HCT116 (cell line): Measurements from ENCODE around the gene DTNBP1. TPM values are rescaled to one million over a fixed set of nuclear protein-coding genes. Genes with fewer than 3 reads are reported as not detected.

ENCODE experiments used
- ATAC-seq: fragments of 200-7000 bp; cut with Tn5 transposase; 2 replicates; pipeline ENCODE4 v1.9.1; 2020; ENCODE audit warnings: mild to moderate bottlenecking, moderate library complexity
- BruUV-seq: library from RNA; stranded (reverse); fragments of 400-500 nt; replicated peaks from 2 replicates; lab custom pipeline; 2021; lab: Mats Ljungman, UMichigan
- CTCF ChIA-PET: fragments of 300-600 bp; sonication (Branson Sonifier 250); formaldehyde crosslinking; loops from one replicate; lab custom pipeline; 2021; ENCODE audit warnings: antibody characterized with exemption; lab: Charles Lee
- POLR2A ChIA-PET: fragments of 300-600, 350-600 bp; sonication (Branson Sonifier 250); formaldehyde crosslinking; loops from one replicate; lab custom pipeline; 2021; ENCODE audit warnings: antibody characterized with exemption; lab: Charles Lee
- RAD21 ChIA-PET, 2 experiments: fragments of 300-600 bp; sonication (Branson Sonifier 250); formaldehyde crosslinking; loops; one replicate each; lab custom pipeline; 2023; ENCODE audit warnings: low total read pairs in 2 of 2; ENCODE audit not compliant: uncharacterized antibody in 2 of 2, unreplicated experiment in 2 of 2, low non-redundant PET in 1 of 2; lab: Charles Lee
- DNase-seq: peaks from one replicate; pipeline ENCODE4 v3.0.0-alpha.2; 2010; ENCODE audit warnings: low read depth, low spot score
- H2AFZ ChIP-seq: fragments of 200-600 bp; shearing (Covaris generic), sonication (generic); 2 replicates; pipeline ENCODE4 v1.6.1; 2017; ENCODE audit warnings: low read depth, mixed run types, mixed read lengths, antibody characterized with exemption, low read length; ENCODE audit not compliant: poor library complexity, severe bottlenecking
- H3K27ac ChIP-seq: 2 replicates; pipeline ENCODE4 v1.5.1; 2012; ENCODE audit warnings: low read depth, low read length
- H3K27me3 ChIP-seq: fragments of 200-600 bp; sonication (generic); 2 replicates; pipeline ENCODE4 v1.6.1; 2016; ENCODE audit warnings: mixed run types, low read length, mixed read lengths; ENCODE audit not compliant: insufficient read depth
- H3K36me3 ChIP-seq, 2 experiments: fragments of 200-500 bp in 1 of 2; fragments of 200-600 bp in 1 of 2; sonication (Bioruptor generic) in 1 of 2; sonication (generic) in 1 of 2; 2 replicates each; pipeline versions ENCODE4 v1.5.1 to v1.6.1; 2014 to 2016; ENCODE audit warnings: low read length in 2 of 2, inconsistent platforms in 1 of 2, mixed read lengths in 1 of 2, mixed run types in 1 of 2; ENCODE audit not compliant: insufficient read depth in 2 of 2, control insufficient read depth in 1 of 2
- H3K4me1 ChIP-seq, 2 experiments: fragments of 200-600 bp in 1 of 2; sonication (generic) in 1 of 2; 2 replicates each; pipeline versions ENCODE4 v1.5.1 to v1.6.1; 2012 to 2017; ENCODE audit warnings: low read length in 2 of 2, inconsistent platforms in 1 of 2, mild to moderate bottlenecking in 1 of 2, mixed read lengths in 1 of 2, mixed run types in 1 of 2, moderate library complexity in 1 of 2; ENCODE audit not compliant: insufficient read depth in 2 of 2, control insufficient read depth in 1 of 2
- H3K4me2 ChIP-seq: fragments of 200-600 bp; sonication (generic); 2 replicates; pipeline ENCODE4 v1.6.1; 2017; ENCODE audit warnings: mixed run types, low read length, mixed read lengths
- H3K4me3 ChIP-seq, 2 experiments: fragments of 200-600 bp in 1 of 2; sonication (generic) in 1 of 2; replicated peaks in 1 of 2; 2 replicates each; pipeline ENCODE4 v1.5.1; 2011 to 2016; ENCODE audit warnings: low read length in 2 of 2, control low read depth in 1 of 2, low read depth in 1 of 2, mild to moderate bottlenecking in 1 of 2, mixed read lengths in 1 of 2, mixed run types in 1 of 2
- H3K79me2 ChIP-seq: fragments of 200-600 bp; sonication (generic); 2 replicates; pipeline ENCODE4 v1.6.1; 2017; ENCODE audit warnings: mild to moderate bottlenecking, mixed run types, low read length, moderate library complexity, mixed read lengths; ENCODE audit not compliant: insufficient read depth
- H3K9ac ChIP-seq: fragments of 200-600 bp; sonication (generic); 2 replicates; pipeline ENCODE4 v1.6.1; 2016; ENCODE audit warnings: low read length, mixed read lengths
- H3K9me2 ChIP-seq: fragments of 200-600 bp; sonication (generic), shearing (Covaris generic); 2 replicates; pipeline ENCODE4 v1.6.1; 2017; ENCODE audit warnings: mixed run types, mild to moderate bottlenecking, moderate library complexity; ENCODE audit not compliant: insufficient read depth
- H3K9me3 ChIP-seq, 2 experiments: fragments of 200-500 bp in 1 of 2; fragments of 200-600 bp in 1 of 2; sonication (Bioruptor generic) in 1 of 2; sonication (generic) in 1 of 2; 2 replicates each; pipeline ENCODE4 v1.6.1; 2014 to 2017; ENCODE audit warnings: low read length in 2 of 2, mixed read lengths in 2 of 2, inconsistent platforms in 1 of 2, low read depth in 1 of 2, mild to moderate bottlenecking in 1 of 2, mixed run types in 1 of 2, moderate library complexity in 1 of 2; ENCODE audit not compliant: control insufficient read depth in 1 of 2, insufficient read depth in 1 of 2
- H4K20me1 ChIP-seq: fragments of 200-600 bp; sonication (generic), shearing (Covaris generic); 2 replicates; pipeline ENCODE4 v1.6.1; 2017; ENCODE audit warnings: mixed run types, mild to moderate bottlenecking, moderate library complexity; ENCODE audit not compliant: insufficient read depth
- CBX3 ChIP-seq: IDR thresholded peaks from 2 replicates; pipeline ENCODE4 v1.6.1; 2012; ENCODE audit warnings: low read depth
- CTCF ChIP-seq, 3 experiments: fragments of 200-600 bp in 1 of 3; sonication (generic) in 1 of 3; IDR thresholded peaks in 2 of 3; conservative IDR thresholded peaks in 1 of 3; 2 replicates each; pipeline ENCODE4 v1.5.1; 2012 to 2017; ENCODE audit warnings: low read depth in 2 of 3, low read length in 2 of 3, antibody characterized with exemption in 1 of 3, borderline replicate concordance in 1 of 3, control low read depth in 1 of 3, mild to moderate bottlenecking in 1 of 3, mixed read lengths in 1 of 3, mixed run types in 1 of 3, moderate library complexity in 1 of 3; ENCODE audit not compliant: insufficient read depth in 1 of 3
- EGR1 ChIP-seq: IDR thresholded peaks from 2 replicates; pipeline ENCODE4 v1.6.1; 2012; ENCODE audit warnings: low read depth
- ELF1 ChIP-seq: IDR thresholded peaks from 2 replicates; pipeline ENCODE4 v1.6.1; 2012; ENCODE audit warnings: low read depth, borderline replicate concordance
- EZH2phosphoT487 ChIP-seq: fragments of 200-600 bp; IDR thresholded peaks from 2 replicates; pipeline ENCODE4 v1.6.1; 2018; ENCODE audit warnings: antibody characterized with exemption, borderline replicate concordance
- FOSL1 ChIP-seq: IDR thresholded peaks from 2 replicates; pipeline ENCODE4 v1.6.1; 2012; ENCODE audit warnings: low read depth
- JUND ChIP-seq: IDR thresholded peaks from 2 replicates; pipeline ENCODE4 v1.6.1; 2012
- POLR2A ChIP-seq: IDR thresholded peaks from 2 replicates; pipeline ENCODE4 v1.7.0; 2011; ENCODE audit warnings: borderline replicate concordance; ENCODE audit not compliant: insufficient read depth, insufficient read length; ENCODE audit errors: extremely low read depth
- POLR2AphosphoS5 ChIP-seq: IDR thresholded peaks from 2 replicates; pipeline ENCODE4 v1.6.1; 2011; ENCODE audit warnings: mild to moderate bottlenecking, low read depth, low read length, moderate library complexity
- SIN3A ChIP-seq: IDR thresholded peaks from 2 replicates; pipeline ENCODE4 v1.6.1; 2012; ENCODE audit warnings: low read depth
- SP1 ChIP-seq: IDR thresholded peaks from 2 replicates; pipeline ENCODE4 v1.6.1; 2012; ENCODE audit warnings: low read depth
- ZBTB33 ChIP-seq: IDR thresholded peaks from 2 replicates; pipeline ENCODE4 v1.6.1; 2011; ENCODE audit warnings: mild to moderate bottlenecking, low read length, moderate library complexity; ENCODE audit not compliant: insufficient replicate concordance; ENCODE audit errors: extremely low read depth
- ZFX ChIP-seq: fragments of 450-650 bp; IDR thresholded peaks from 2 replicates; pipeline ENCODE4 v1.6.1; 2017
- ZNF274 ChIP-seq: fragments of 200-500 bp; sonication (Bioruptor generic); IDR thresholded peaks from 2 replicates; pipeline ENCODE4 v1.6.1; 2014; ENCODE audit warnings: mild to moderate bottlenecking, low read depth, low read length, inconsistent platforms
- intact Hi-C: fragments of 100-400 bp; cut with micrococcal nuclease; formaldehyde crosslinking; loops from 2 replicates; pipeline ENCODE4 v1.10.0; 2022
- total RNA-seq: library from RNA; stranded (reverse); gene quantifications from one replicate; pipeline ENCODE4 v1.2.1, GENCODE V29; 2021; ENCODE audit not compliant: unreplicated experiment
- TF ChIP-seq, protein P1 (sequence below): IDR thresholded peaks from 2 replicates; pipeline ENCODE4 v1.6.1; 2012; ENCODE audit warnings: low read depth
- TF ChIP-seq, protein P2 (sequence below): IDR thresholded peaks from 2 replicates; pipeline ENCODE4 v1.6.1; 2012
- TF ChIP-seq, protein P3 (sequence below): IDR thresholded peaks from 2 replicates; pipeline ENCODE4 v1.6.1; 2012

Gene DTNBP1
- total RNA-seq, 1 experiment from 2014 or later: 16.7 TPM

- DNase-seq (no peak), ATAC-seq (no peak)
- H3K4me1 ChIP-seq: no peaks in the 10 kb centered on the region
- intact Hi-C loops: no loop called here
- H3K9me3 ChIP-seq: no peaks in the 10 kb centered on the region
- ChIA-PET RAD21 (no interaction called here), POLR2A (no interaction called here), CTCF (no interaction called here)
- no peaks in the 10 kb centered on the region for H3K9me2 ChIP-seq
- H2AFZ ChIP-seq: no peak overlapping the region
- no peaks in the 10 kb centered on the region for H4K20me1 ChIP-seq
- H3K27me3 ChIP-seq: no peaks in the 10 kb centered on the region
- TF ChIP-seq, protein P1, sequence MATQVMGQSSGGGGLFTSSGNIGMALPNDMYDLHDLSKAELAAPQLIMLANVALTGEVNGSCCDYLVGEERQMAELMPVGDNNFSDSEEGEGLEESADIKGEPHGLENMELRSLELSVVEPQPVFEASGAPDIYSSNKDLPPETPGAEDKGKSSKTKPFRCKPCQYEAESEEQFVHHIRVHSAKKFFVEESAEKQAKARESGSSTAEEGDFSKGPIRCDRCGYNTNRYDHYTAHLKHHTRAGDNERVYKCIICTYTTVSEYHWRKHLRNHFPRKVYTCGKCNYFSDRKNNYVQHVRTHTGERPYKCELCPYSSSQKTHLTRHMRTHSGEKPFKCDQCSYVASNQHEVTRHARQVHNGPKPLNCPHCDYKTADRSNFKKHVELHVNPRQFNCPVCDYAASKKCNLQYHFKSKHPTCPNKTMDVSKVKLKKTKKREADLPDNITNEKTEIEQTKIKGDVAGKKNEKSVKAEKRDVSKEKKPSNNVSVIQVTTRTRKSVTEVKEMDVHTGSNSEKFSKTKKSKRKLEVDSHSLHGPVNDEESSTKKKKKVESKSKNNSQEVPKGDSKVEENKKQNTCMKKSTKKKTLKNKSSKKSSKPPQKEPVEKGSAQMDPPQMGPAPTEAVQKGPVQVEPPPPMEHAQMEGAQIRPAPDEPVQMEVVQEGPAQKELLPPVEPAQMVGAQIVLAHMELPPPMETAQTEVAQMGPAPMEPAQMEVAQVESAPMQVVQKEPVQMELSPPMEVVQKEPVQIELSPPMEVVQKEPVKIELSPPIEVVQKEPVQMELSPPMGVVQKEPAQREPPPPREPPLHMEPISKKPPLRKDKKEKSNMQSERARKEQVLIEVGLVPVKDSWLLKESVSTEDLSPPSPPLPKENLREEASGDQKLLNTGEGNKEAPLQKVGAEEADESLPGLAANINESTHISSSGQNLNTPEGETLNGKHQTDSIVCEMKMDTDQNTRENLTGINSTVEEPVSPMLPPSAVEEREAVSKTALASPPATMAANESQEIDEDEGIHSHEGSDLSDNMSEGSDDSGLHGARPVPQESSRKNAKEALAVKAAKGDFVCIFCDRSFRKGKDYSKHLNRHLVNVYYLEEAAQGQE: no peak
- no peak for TF ChIP-seq ZNF274
- TF ChIP-seq SP1: no peak
- no peak for TF ChIP-seq CTCF (IDR thresholded peaks at IDR 0.05 in 2 of 3, conservative IDR thresholded peaks at IDR 0.05 in 1 of 3; ENCODE audit: borderline replicate concordance in 1 of 3, insufficient read depth in 1 of 3, low read depth in 2 of 3, low read length in 2 of 3)
- TF ChIP-seq CBX3: no peak
- TF ChIP-seq ELF1: no peak
- TF ChIP-seq EGR1: no peak
- no peak for TF ChIP-seq SIN3A
- TF ChIP-seq FOSL1: no peak
- no peak for TF ChIP-seq POLR2A
- TF ChIP-seq EZH2phosphoT487: no peak
- no peak for TF ChIP-seq ZFX
- no peak for TF ChIP-seq JUND
- no peak for TF ChIP-seq ZBTB33
- TF ChIP-seq, protein P2, sequence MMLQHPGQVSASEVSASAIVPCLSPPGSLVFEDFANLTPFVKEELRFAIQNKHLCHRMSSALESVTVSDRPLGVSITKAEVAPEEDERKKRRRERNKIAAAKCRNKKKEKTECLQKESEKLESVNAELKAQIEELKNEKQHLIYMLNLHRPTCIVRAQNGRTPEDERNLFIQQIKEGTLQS: no peak
- TF ChIP-seq, protein P3, sequence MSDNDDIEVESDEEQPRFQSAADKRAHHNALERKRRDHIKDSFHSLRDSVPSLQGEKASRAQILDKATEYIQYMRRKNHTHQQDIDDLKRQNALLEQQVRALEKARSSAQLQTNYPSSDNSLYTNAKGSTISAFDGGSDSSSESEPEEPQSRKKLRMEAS: no peak
- no peak for TF ChIP-seq POLR2AphosphoS5
- no TSS peak for BruUV-seq
- H3K79me2 ChIP-seq: no peaks in the 10 kb centered on the region
- H3K4me2 ChIP-seq: no peak overlapping the region
- H3K4me3 ChIP-seq: no peak overlapping the region
- no peak overlapping the region for H3K9ac ChIP-seq
- H3K36me3 ChIP-seq: no peaks in the 10 kb centered on the region
- no peak overlapping the region for H3K27ac ChIP-seq
These were observed 92.7 kb downstream of the DTNBP1 start for GRCh38 chr6:15570171-15570570.
